ENCODE results near the gene SLC16A3. TPM values are rescaled to one million over a fixed set of nuclear protein-coding genes. Genes with fewer than 3 reads are reported as not detected.

Gene SLC16A3
- total RNA-seq, 1 donor from 2014 or later = 4.2 TPM

DNA sequence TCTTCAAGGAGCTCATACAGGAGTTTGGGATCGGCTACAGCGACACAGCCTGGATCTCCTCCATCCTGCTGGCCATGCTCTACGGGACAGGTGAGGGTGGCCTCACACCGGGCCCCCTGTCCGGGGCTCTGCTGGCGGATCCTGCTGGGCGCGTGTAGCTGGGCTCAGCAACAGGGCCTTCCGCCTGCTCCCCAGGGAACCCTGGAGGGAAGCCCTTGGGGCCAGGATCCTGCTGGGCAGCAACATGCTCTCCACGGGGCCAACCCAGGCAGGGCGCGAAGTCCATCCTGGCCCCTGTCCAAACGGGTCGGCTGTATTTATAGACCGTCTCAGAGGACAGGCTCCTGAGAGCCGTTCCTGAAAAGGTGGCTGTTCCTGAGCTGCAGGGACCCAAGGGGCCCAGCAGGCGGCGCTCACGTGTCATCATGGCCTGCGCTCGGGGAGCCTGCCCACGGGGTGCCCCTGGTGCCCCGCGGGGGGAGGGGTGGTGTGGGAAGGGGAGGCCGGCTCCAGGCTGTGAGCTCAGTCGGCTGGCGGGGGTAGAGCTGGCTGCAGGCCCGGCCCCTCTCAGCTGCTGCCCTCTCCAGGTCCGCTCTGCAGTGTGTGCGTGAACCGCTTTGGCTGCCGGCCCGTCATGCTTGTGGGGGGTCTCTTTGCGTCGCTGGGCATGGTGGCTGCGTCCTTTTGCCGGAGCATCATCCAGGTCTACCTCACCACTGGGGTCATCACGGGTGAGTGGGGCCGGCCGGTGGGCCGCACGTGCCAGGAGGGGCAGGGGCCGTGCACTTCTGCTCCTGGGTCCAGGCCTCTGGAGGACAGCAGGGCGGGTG, 7.5 kb downstream of the SLC16A3 start:
- peak; percentile 18 for DNase-seq

DNA sequence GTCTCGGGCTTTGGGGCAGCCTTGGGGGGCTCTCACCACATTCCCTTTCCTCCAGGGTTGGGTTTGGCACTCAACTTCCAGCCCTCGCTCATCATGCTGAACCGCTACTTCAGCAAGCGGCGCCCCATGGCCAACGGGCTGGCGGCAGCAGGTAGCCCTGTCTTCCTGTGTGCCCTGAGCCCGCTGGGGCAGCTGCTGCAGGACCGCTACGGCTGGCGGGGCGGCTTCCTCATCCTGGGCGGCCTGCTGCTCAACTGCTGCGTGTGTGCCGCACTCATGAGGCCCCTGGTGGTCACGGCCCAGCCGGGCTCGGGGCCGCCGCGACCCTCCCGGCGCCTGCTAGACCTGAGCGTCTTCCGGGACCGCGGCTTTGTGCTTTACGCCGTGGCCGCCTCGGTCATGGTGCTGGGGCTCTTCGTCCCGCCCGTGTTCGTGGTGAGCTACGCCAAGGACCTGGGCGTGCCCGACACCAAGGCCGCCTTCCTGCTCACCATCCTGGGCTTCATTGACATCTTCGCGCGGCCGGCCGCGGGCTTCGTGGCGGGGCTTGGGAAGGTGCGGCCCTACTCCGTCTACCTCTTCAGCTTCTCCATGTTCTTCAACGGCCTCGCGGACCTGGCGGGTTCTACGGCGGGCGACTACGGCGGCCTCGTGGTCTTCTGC, 8.4 kb downstream of the SLC16A3 start:
- no peak for DNase-seq

DNA sequence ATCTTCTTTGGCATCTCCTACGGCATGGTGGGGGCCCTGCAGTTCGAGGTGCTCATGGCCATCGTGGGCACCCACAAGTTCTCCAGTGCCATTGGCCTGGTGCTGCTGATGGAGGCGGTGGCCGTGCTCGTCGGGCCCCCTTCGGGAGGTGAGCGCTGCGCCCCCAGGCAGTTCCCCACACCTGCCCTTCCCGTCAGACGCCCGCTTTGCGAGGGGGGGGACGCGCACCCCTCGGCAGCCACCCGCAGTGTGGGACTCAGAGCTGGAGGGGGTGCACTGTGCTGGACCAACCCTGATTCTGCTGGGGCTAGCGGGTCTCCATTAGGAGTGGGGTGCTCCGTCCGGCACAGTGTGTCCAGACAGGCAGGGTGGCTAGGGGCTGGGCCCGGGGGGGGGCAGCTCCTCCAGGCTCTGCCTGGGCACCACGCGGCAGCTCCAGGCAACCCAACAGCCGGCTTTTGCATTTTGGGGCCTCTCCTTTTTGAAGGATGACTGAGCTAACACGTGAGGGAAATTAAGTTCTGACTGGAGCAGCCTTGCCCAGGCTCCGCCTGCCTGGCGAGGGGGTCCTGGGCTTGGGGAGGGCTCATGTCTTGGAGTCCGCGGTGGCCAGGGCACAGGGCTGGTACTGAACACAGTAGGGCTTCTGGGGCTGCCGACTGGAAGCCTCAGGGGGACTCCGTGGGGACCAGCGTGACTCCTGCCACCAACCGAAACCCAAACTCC, 9.1 kb downstream of the SLC16A3 start:
- no peak for DNase-seq

DNA sequence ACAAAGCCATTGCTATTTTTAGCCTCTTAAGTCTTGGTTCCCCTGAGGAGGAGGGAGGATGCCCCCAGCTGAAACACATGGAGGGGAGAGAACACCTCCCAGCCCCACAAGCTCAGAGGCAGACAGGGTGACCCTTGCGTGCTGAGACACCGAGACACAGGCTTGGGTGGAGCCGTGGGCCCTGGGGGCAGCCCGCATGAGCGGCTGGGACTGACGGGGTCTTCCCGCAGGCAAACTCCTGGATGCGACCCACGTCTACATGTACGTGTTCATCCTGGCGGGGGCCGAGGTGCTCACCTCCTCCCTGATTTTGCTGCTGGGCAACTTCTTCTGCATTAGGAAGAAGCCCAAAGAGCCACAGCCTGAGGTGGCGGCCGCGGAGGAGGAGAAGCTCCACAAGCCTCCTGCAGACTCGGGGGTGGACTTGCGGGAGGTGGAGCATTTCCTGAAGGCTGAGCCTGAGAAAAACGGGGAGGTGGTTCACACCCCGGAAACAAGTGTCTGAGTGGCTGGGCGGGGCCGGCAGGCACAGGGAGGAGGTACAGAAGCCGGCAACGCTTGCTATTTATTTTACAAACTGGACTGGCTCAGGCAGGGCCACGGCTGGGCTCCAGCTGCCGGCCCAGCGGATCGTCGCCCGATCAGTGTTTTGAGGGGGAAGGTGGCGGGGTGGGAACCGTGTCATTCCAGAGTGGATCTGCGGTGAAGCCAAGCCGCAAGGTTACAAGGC, 9.8 kb downstream of the SLC16A3 start:
- DNase-seq = peak; percentile 72

DNA sequence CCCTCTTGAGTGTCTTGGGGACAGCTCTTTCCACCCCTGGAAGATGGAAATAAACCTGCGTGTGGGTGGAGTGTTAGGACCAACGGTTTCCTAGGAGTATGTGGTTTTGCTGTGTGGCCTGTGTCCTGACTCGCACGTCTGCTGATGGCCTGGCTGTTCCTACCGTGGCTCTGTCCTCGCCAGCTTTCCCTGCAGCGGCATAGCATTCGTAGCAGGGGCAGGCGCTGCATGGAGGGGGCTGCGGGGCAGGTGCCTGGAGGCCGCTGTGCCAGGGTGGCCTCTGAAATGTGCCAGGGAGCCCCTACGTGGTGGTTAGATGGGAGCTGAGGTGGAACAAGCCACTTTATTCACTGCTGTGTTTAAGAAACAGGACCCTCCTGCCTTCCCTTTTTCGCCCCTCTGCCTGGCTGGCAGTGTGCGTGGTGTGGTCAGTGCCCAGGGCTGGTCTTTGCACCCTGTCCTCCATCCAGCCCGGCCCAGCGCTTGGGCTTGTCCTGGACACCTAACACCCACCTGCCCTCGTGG, 10.6 kb downstream of the SLC16A3 start:
- DNase-seq = no peak

DNA sequence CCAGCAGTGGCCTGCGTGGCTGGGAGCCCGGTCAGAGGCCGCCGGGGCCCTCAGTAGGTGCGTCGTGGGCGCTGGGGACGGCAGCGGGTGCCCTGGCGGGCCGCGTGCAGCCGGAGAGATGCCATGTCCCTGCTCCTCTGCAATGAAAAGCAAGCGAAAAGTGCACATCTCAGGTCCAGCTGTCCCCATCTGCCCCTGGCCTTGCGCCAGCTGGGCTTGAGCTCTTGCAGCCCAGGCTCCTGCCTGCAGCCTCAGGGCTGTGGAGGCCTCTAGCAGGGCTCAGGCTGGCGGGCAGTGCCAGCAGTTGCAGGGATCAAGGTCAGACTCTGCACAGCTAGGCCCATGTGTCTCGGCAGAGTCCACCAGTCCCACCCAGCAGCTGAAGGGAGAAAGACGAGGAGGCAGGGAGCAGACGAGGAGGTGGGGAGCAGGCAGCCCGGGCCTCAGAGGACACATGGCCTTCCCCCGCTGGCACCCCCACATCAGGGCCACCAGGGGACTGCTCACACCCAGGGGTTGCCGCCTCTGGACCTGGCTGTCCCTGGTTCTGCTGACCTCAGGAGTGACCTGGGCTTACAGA, 11.2 kb downstream of the SLC16A3 start:
- no peak for DNase-seq

DNA sequence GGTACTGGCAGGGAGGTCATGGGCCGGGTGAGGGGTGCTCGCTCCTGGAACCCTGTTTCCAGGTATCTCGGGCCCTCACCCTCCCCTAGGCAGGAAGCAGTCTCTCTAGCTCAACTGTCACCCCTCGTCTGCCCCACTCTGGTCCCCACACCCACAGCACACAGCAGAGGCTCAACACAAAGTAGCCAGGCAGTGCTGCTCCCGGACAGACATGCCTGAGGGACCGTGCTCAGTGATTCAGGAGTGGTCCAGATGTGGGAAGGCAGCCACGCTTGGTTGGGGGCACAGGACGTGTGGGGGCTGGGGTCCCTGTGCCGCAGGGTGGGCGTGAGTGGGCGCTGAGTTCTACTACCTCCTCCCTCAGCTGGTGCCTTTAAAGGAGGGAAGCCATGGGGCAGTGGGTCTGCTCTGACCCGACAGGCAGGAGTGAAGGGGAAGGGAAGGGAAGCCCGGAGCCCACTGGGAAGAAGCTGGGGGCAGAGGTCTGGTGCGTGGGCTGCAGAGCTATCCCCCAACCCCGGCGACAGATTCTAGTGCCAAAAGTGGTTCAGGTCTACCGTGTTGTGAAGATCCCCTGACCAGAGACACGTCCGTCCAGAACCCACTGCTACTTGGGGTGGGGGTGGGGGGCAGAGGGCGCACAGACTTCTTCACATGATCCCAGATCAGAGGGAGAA, 11.8 kb downstream of the SLC16A3 start:
- no peak for DNase-seq

DNA sequence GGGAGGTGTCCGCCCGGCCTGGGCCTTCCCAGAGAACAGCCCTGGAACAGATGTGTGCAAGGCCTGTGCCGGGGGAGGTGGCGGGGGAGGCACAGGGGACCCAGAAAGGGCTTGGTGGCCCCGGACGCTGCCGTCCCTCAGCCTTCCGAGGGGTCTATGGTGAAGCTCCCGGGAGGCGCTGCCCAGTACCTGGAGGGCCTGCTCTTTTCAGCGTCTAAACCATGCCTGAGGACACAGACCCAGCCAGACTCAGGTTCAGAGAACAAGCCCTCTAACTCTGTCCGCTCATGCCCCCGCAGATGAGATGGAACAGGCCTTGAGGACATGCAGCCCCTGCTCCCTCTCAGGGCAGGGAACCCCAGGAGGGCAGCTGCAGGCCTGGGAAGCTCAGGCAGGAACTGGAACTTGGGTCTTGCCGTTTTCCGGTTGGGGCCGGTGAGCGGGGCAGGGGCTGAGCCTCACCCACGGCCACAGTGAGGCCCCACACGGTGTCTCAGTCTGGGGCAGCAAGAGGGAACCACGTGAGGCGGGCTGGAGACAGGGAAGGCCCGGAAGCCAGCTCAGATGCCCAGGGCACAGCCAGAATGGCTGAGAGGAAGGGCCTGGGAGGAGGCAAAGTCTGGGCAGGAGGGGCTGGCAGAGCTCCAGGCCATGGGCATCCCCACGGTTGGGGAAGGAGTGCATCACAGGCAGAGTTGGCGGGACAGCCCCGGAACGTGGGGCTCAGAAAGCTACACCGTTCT, 12.5 kb downstream of the SLC16A3 start:
- DNase-seq = peak; percentile 41

DNA sequence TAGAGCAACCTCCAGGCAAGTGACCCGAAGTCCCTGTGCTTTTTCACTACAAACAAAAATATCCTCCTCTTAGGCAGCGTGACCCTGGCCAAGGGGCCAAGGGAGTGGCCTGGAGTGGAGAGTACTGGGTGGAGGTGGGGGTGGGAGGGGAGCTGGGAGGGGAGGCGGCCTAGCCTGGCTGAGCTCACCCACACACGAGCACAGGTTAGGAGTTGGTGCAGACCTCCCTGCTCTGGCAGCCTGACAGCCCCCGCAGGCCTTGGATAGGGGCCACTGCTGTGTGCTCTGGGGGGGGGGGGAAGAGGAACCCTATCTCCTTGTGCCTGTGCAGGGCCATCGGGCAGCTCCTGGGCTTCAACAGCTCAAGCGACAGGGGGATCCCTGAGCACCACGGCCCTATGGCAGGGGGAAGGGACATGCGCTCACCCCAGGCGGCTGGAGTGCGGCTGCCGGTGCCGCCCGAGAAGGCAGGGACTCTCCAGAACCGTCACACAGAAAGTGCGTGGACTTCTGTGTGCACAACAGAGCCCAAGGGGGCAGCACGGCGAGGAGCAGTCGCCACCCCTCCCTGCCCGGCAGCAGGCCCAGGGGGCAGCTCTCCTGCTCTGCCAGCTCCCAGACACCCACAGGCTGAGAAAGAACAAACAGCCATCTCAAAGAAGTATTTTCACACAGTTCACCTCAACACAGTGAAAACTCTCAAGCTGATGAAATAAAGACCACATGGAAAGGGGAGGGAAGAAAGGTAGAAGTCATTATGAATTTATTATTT, 13.3 kb downstream of the SLC16A3 start:
- DNase-seq = no peak

DNA sequence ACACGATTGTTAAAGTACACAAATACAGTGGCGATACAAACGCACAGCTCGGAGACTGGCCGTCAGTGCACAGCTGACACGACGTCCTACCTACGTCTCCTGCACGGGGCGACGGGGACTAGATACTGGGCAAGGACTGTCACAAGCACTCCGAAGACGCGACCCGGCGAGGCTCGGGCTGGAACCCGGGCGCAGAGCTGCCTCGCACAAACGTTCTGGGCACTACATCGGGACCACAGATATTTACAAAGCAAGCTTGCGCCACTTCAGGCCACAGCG, 13.8 kb downstream of the SLC16A3 start:
- no peak for DNase-seq

DNA sequence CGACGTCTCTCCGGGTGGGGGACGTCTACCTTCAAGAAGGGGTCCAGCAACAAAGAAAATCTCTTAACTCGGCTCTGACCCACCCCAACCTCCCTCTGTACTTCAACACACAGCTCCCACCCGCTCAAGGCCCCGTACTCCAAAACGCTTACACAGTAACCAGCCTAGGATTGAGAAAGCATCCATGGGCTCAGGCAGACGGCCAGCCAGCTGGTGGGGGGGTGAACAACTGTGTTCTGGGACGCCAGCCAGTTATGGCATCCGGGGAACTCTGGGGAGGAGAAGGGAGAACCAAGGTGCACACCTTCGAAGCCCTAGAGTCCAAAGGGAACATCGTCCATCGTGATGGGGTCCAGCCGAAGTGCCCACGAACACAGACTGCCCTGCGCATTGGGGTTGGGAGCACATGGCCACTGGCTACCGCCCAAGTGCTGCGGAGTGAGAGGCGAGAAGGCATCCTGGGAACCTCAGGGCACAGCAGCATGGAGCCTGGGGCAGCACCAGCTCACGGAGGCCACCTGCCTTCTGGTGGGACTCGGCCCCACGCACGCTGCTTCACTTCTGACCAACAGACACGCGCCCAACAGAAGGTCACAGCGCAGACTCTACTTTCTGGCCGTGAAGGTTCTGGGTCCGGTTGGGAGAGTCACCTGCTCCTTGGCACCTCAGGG, 14.3 kb downstream of the SLC16A3 start:
- DNase-seq = peak; percentile 82

DNA sequence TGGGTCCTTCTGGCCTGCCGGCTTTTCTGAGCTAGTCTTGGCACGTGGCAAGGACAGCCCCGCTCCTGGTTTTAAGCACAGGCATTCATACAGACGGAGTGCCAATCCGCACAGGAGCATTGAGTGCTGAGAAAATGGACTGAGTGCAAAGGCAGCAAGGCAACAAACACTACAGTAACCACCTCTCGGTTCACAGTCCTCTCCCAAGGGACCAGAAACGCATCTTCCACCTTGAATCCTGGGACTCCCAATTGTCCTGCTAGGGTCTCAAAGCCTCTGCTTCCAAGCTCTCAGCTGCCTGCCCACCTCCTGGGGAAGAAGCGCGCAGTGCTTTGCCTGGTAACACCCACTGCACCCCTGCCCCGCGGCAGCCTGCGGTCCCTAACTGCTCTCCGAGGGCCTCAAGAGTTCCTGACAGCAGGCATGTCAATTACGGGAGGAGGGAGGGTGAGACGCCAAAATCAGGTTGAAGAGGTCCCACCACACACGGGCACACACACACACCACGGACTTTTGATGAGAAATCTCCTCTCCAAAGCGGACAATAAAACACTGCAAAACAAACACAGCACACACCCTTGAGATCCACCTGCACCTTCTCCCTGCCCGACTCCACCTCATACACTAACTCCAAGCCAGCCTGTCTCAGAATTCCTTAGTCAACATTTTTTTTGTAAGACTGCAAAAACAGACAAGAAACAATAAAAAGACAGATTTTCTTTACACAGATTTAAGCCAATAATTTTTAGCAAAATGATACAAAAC, 15.0 kb downstream of the SLC16A3 start:
- DNase-seq = no peak

DNA sequence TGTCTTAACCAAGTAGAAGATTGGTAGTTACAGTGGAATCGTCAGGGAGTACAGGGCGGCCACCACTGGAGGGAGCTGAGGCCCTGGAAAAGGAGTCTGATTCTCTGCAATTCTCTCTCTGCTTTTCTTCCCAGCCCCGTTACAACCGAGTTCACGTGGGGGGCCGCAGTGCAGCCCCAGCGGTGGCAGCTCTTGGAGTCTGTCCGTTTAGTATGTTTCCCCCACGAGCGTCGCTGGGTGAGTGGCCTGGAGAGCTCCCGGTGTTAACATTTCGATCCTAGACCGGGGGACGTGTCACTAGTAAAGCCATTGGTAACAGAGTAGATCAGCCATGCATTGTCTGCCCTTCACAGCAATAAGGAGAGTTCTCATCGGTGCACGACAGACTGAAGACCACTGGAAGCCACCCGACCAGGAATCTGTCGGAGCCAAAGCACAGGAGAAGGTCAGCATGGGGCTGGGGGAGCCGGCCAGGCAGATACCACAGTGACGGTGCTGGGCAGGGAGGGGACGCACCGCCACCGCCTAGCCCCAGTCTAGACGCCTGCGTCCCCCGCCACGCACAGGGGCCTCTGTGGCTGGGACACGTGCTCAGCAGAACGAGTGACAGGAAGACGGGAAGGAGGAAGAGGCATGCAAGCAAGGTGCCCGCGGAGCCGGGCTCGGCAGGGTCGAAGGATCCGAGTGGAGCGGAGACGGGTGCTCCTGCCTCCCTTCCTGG, 15.7 kb downstream of the SLC16A3 start:
- DNase-seq = peak; percentile 41

DNA sequence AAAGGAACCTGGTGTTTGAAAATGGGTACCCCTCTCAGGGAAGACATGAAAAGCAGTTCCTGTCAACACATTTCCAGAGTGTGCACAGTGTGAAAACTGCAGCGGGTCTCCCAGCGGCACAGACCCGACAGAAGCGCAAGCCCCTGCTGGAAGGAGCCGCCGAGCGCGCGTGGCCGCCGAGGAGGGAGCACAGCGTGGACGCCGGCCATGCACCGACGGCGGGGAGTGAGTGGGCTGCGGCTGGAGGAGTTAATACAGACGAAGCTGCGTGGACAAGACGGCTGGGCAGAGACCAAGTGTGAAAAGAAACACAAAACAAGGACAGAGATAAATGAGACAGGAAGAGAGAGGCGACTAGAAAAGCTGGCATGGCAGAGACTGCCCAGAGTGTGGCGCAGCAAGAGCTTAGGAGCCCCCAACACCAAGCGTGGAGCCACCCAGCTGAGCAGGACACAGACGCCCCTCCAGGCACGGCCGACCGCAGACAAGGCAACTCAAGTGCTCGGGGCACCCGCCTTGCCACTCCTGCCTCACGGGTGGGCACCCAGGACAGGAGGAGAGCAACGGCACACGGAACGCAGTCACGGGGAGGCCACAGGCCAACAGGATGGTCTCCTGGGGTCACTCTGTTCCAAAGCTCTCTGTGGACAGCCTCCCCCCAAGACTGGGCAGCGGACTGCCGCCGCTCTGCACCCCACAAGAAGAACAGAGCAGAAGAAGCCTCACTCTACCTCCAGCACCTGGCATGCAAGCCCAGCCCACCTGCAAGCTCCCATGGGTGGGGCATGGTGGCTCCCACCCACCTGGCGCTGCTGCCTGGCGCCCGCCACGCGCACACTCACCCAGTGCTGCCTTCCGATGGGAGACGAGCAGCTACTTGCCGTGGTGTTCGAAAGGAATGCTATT, 16.5 kb downstream of the SLC16A3 start:
- DNase-seq = no peak

DNA sequence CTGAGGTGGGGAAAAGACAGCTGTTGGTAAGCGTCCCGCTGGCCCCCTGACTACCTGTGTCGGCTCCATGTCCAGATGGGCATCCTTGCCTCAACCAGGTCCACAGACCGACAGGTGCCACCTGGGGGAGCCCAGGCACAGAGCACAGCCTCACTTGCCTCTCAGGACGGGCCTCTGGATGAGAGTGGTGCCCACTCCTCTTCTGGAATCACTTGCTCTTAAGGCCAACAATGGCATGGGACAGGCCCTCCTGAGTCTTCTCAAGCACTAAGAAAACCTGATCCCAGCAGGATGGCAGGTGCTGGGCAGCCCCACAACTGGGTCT, 17.2 kb downstream of the SLC16A3 start:
- DNase-seq = no peak

DNA sequence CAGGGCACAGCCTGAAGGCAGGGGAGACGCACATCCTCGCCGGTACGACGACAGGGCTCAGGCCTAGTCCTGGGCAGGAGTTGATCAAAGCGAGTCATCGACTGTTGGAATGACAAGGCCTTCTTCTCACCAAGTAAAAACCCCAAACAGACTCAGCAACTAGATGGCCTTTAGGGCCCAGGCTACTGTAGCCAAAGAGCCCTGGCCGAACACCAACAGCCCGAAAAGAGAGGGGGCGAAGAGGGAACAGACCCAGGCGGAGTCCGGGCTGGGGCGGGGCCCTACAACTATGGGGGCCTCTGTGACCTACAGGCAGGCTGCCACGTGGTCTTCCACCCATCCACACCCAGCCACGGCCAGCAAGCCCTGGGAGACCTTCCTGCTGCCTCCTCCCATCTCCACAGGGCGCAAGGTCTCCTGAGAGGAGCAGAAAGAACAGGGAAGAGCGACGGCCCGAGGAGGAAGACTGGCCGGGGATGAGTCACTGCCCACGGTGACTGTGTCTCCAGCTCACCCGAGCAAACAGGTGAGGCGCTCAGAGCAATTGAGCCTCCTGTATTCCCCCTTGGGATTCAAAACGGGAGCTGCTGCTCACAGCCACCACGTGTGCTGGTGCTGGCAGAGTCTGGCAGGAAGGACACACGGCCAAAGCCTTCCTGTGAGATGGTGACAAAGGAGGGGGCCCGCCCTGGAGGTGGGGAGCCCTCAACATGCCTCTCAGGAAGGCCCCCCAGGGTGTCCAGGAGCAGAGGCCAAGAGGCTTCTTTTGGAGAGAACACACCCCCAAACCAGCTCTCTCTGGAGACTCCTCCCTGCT, 17.7 kb downstream of the SLC16A3 start:
- DNase-seq = no peak
